22Rv1 (cell line): ENCODE measurements around the gene PILRB.

ENCODE experiments used
- ZFX ChIP-seq: fragments of 450-650 bp; IDR thresholded peaks from 2 replicates; pipeline ENCODE4 v1.6.1; 2017; ENCODE audit warnings: antibody characterized with exemption, borderline replicate concordance
- TF ChIP-seq, protein P1 (sequence below): fragments of 450-650 bp; IDR thresholded peaks from 2 replicates; pipeline ENCODE4 v1.5.1; 2017; ENCODE audit warnings: mild to moderate bottlenecking

DNA sequence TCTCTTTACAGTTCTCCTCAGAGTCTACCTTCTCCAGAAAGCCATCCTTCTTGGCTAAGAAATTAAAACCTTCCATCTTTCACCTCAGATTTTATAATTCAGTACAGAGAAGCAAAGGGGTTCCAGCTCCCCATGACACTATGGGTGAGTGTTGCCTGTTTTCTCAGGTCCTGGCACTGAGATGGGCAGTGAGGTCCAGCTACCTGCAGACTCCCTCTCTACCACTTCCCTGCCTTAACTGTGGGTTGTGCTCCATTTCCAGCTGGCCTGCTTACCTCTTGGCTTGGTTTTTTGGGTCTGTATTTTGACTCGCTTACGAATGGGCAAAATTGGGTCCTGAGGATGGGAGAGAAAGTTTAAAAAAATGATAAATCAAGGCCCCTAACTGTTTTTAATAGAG, 44.3 kb downstream of the PILRB start:
- TF ChIP-seq, protein P1, sequence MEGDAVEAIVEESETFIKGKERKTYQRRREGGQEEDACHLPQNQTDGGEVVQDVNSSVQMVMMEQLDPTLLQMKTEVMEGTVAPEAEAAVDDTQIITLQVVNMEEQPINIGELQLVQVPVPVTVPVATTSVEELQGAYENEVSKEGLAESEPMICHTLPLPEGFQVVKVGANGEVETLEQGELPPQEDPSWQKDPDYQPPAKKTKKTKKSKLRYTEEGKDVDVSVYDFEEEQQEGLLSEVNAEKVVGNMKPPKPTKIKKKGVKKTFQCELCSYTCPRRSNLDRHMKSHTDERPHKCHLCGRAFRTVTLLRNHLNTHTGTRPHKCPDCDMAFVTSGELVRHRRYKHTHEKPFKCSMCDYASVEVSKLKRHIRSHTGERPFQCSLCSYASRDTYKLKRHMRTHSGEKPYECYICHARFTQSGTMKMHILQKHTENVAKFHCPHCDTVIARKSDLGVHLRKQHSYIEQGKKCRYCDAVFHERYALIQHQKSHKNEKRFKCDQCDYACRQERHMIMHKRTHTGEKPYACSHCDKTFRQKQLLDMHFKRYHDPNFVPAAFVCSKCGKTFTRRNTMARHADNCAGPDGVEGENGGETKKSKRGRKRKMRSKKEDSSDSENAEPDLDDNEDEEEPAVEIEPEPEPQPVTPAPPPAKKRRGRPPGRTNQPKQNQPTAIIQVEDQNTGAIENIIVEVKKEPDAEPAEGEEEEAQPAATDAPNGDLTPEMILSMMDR: no peak
- no peak for TF ChIP-seq ZFX
